GM19023 (cell line): ENCODE data around the gene SPRED2.

Experiments used
- ATAC-seq: cut with Tn5 transposase; IDR thresholded peaks from one replicate; pipeline ENCODE4 v1.9.1; 2021; ENCODE audit warnings: mild to moderate bottlenecking, moderate library complexity; ENCODE audit not compliant: unreplicated experiment

Gene SPRED2, protein sequence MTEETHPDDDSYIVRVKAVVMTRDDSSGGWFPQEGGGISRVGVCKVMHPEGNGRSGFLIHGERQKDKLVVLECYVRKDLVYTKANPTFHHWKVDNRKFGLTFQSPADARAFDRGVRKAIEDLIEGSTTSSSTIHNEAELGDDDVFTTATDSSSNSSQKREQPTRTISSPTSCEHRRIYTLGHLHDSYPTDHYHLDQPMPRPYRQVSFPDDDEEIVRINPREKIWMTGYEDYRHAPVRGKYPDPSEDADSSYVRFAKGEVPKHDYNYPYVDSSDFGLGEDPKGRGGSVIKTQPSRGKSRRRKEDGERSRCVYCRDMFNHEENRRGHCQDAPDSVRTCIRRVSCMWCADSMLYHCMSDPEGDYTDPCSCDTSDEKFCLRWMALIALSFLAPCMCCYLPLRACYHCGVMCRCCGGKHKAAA

DNA sequence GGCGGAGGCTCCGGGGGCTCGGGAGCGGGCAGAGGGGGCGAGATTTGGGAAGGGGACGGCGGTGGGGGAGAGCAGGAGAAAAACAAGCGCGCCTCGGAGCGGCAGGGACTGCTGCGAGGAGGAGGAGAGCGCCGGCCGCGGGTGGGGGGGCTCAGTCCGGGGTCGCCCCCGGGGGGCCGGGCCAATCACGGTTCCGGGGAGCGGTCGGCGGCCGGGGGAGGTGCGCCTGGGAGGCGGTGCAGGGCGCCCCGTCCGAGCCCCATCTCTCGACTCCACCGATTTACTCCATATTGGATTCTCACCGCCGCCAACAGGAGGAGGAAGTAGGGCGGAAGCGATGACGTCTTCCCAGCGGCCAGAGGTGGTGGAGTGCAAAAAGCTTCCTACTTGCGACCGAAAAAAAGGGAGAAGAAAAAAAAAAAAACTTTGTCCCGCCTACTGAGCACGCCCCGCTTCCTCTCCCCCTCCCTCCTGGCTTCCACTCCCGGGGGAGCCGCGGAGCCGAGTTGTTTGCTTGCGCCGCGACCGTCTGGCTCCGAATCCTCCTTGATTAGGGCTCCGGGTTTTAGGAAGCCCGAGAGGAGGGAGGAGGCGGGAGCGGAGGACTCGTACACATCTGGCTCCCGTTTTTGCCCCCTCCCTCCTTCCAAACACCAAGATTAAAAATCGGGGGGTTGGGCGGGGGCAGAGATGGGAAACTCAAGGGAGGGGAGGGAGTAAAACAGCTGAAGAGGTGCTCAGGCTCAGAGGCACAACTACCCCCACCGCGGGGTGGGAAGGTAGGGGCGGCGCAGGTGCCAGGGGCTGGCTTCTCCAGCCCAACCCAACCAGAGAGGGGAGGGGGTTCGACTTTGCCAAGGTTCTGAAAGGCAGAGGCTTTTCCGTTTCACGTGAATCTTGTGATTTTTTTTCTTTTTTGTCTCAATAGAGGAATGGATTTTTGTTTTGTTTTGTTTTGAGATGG lies at the start of gene SPRED2:
Gene SPRED2 (minus strand): TSS at position 373 of the 964 bp plus-strand sequence. CDS start 612 bp downstream, outside the sequence.
- ATAC-seq = peak; percentile 23

DNA sequence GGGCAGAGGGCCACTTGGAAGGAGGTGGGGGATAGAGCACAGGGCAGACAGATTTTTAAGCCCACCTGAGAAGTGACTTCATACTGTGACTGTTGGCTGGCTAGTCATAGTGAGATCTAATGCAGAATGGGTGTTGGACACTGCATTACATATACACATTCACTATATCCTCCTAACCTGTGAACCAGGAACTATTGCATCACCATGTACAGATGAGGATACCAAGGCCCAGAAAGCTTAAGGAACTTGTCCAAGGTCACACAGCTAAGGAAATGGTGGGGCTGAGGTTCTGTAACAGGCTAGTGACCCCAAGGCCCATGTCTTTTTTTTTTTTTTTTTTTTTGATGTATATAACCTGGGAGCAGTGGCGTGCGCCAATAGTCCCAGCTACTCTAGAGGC lies 49.6 kb upstream of the SPRED2 start:
- no peak for ATAC-seq

DNA sequence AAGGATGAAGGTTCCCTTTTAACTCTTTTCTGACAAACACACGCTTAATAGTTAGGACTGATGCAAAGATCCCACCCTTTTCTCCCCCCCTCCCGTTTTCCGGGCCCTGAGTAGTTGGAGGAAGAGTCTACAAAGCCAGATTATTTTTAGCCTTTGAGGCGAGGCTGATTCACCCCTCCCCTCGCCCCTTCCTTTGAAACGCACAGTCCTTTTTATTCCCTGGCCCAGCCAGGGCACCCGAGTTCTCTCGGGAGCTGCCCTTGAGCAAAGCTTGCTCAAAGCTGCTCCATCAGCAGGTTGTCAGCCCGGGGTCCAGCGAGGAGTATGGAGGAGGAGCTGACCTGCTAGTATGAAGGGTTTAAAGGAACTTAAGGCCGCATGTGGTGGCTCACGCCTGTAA lies 47.1 kb upstream of the SPRED2 start:
- no peak for ATAC-seq

DNA sequence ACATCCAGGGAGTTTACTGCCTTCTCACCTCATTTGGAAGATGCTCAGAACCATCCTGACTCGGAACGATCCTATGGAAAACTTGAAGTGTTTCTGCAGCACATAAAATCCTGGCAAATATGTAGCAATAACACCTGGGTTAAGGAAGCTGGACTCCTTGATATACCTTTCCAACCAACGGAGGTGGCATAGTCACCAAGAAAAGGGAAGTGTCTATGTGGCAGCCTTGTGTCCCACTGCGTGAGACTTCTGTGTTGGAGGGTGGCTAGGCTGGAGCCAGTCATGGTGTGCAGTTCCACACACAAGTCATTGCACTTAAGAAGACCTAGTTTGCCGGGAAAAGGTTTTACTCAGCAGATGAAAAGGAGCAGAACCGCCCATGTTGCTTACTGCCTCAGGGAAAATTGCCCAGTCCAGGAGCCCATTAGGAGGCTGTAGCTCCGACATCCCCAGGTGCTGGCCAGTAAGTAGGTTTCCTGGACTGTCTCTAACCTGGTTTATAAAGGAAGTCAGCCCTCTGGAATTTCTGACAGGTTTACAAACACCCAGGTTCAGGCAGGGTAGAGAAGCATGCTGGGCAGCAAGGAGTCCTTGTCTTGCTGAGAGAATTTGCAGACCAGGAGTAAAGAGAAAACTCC lies 46.2 kb upstream of the SPRED2 start:
- no peak for ATAC-seq

DNA sequence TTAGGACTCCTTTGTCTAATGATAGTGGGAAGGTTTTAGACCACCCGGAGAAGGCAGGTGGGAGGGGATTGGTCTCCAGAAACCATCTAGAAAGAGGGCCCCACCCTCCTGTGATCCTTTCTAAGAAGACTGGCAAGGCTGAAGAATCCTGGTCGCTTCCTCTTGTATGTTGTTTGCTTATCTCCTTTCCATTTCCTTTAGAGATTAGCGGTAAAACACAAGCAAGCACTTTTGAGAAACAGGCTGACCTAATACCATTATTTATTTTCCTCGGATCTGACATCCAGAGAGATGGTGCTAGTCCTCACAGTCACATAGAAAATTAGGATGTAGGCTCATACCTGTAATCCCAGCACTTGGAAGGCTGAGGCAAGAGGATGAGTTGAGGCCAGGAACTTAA lies 45.2 kb upstream of the SPRED2 start:
- no peak for ATAC-seq

DNA sequence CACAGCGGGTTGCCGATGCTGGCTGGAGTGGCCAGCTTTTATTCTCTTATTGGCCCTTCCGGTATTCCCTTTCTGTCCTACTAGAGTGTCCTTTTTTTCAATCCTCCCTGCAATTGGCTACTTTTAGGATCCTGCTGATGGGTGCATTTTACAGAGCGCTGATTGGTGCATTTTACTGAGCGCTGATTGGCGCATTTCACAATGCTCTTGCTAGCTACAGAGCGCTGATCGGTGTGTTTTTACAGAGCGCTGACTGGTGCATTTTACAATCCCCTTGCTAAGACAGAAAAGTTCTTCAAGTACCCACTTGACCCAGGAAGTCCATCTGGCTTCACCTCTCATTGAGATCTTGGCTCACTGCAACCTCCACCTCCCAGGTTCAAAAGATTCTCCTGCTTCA lies 44.4 kb upstream of the SPRED2 start:
- no peak for ATAC-seq

DNA sequence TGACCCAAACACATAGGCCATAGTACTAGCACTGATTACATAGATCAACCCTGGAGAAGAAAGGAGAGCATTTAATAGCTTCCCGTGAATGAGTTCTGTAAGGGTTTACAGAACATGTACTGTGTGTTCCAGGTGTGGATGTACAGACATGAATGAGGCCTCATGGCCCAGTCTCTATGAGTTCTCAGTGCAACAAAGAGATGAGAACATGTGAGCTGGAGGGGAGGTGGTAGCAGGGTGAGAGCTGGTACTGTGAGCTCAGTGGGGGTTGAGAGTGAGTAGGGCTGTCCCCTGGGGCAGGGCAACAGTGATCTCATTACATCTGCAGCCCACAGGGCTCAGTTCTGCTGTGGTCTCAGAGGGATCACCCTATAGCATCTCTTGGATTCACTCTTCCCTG lies 42.6 kb upstream of the SPRED2 start:
- no peak for ATAC-seq

DNA sequence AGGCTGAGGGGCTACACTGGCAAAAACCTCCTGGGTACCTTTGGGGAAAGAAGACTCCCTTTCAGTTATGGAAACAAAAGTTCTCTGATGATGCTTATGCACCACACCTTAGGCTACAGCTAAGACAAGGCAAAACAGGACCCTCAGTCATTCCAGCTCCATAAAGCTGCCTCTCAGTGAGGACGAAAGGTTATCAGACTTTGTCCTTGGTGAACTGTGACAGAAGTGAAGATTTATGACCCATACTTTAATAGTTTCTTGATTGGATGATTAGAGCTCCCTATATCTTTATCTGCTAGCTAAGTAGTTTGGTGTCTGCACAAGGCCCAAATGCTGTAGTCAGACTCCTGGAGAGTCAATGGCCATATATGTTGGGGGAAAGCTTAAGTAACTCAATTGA lies 40.6 kb upstream of the SPRED2 start:
- no peak for ATAC-seq

DNA sequence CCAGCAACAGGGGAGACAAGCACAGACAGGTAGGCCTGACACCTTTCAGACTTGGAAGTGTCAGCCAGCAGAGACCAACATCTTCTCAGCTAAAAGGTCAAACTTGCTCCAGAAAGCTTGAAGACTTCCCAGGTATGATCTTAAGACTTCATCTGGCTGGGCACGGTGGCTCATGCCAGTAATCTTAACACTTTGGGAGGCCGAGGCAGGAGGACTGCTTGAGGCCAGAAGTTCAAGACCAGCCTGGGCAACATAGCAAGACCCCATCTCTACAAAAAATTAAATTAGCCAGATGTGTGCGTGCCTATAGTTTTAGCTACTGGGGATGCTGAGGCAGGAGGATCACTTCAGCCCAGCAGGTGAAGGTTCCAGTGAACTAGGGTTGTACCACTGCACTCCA lies 39.0 kb upstream of the SPRED2 start:
- no peak for ATAC-seq

DNA sequence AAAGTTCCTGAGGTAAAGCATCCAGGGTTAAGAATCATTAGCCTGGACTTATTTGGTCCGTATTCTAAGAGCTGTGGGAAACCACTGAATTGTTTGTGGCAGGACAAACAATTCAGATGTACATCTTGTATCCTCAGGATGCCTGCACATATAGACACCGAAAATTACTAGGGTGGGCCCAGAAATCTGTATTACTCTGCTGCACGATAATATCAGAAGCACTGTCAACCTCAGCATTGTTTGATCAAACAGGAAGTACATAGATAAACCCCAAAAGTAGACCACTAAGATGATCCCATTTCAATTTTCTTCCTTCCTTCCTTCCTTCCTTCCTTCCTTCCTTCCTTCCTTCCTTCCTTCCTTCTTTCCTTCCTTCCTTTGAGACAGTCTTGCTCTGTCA lies 34.2 kb upstream of the SPRED2 start:
- no peak for ATAC-seq

DNA sequence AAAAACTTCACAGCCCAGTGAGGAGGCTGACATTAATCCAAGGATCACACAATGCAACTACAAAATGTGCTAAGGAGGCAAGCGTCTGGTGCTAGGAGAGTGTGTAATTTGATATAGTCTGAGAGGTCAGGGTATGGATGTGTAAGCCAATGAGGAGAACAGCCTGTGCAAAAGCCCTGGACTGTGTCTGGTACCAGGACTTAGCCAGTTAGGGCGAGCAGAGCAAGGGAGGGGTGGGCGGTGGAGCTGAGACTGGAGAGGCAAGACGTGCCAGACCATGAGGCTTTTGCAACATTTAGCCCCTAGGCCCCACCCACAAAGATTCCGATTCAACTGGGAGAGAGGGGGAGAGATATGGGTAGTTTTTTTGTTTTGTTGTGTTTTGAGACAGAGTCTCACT lies 33.5 kb upstream of the SPRED2 start:
- ATAC-seq = no peak

DNA sequence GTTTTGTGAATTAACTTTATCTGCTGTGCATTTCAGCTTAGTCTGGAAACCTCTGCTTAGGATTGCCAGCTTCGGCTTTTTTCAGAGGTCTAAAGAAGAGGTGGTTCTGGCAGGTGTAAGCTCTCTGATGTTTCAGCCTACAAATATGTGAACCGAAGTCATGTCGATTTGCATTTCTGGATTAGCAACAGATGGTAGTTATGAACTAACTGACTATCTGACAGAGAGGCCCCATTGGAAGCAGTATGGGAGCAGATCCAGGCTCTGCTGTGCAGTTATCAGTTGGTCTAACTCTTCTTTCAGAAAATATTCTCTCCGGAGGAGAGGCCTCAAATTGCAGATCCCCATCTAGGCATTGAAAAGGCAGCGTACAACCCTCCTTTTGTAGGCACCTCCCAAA lies 32.7 kb upstream of the SPRED2 start:
- ATAC-seq = no peak

DNA sequence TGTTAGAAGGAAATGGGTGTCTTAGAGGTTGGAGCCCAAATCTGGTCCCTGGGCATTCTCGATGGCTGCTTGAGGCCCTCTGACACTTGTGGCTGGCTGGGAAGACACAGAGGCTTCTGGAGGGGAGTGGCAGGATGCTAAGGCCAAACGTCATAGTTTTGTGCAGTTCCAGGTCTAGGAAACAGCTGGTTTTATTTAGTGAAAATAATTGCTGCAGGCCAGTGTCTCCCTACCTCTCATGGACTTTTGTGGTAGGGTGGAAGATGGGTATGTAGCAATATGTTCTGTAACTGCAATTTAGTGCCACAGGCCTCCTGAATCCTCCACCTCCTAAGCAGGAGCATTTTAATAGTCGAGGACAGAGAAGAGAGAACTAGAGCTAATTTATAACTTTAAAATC lies 32.2 kb upstream of the SPRED2 start:
- no peak for ATAC-seq

DNA sequence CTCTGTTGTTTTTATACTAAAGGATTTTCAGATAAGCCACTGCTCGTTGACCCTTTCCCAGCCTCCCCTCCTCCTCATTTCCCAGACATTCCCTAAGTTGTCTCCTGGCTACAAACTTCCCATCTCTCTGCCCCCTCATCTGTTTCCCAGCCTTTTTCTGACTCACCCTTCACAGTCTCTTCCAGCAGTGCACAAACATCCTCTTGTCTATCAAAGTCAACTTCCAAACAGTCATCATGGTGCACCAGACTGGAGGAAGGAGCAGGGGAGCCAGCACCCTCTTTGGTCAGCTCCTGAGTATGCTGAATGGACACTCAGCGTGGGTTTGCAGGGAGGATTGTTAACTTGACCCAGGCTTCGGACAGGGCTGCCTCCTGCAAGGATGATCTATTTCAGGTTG lies 26.6 kb upstream of the SPRED2 start:
- no peak for ATAC-seq

DNA sequence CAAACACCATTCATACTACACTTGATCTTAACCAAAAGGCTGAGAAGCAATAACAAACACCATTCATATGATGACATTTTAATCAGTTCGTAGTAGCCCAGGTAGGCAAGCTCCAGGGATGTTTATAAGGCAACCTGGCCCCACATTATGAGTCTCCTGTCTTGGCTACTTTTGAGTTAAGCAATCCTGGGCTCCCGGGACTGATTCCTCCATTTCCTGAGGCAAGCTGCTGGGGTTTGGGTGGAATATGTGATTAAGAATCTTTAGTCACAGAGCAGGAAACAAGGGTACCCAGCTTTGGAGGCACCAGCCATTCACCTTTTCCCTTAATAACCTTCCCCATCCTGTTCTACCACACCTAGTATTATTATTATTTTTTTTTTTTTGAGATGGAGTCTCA lies 24.5 kb upstream of the SPRED2 start:
- no peak for ATAC-seq

DNA sequence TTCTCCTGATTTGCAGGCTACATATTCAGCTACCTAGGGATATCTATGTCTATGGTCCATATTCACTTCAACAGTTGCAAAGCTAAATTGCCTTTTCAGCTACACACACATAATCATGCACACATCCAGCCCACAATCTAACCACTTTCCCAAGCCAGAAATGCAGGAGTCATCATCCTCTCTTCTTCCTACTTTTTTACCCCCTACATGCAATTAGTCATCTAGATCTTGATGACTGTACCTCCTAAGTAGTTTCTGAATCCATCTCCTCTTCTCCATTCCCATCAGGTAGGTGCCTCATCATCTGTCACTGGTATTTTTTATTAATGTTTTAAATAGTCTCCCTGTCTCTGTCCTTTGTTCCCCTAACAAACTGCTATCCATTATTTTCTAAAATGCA lies 23.7 kb upstream of the SPRED2 start:
- no peak for ATAC-seq

DNA sequence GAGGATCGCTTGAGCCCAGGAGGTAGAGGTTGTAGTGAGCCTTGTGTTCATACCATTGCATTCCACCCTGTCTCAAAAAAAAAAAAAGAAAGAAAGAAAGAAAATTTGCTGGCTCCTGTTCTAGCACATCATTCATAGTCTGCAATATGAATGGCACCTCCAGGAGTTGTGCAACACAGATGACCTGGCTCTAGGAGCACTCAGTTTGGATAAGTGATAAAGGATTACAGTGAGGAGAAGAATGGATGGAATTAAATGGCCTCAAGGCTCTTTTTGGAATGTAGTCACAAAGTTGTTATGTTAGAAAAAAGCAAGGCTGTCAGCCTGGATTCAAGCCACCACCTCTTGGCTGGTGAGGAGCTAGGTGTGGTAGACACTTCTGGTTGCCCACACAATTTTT lies 21.5 kb upstream of the SPRED2 start:
- no peak for ATAC-seq

DNA sequence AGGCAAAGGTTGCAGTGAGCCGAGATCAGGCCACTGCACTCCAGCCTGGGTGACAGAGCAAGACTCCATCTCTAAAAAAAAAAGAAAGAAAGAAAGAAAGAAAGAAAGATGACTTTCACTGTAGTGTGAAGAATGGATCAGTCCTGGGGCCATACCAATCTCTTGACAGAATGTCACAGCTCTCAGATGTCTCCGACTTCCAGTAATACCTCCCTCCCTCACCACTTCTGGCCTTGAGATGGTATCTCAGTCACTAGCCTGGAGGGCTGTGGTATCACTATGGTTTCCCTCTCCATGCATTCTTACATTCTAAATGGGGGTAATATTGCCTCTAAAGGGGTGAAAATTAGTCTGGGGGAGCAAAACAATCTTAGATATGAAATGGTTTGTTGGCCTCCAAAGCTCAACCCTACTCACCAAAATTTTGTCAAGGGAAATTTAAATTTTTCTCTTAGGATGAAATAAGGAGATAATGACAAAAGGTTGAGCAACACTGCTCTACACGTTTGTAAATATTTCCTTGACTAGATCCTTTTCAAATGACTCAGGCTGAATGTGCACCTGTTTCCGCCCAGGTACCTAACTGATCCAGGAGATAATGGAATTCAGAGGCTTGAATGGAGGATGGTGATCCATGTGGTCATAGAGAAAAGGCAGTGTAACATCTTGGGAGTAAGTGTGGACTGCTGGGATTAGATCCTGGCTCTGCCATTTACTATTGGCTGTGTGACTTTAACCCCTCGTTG lies 19.9 kb upstream of the SPRED2 start:
- no peak for ATAC-seq

DNA sequence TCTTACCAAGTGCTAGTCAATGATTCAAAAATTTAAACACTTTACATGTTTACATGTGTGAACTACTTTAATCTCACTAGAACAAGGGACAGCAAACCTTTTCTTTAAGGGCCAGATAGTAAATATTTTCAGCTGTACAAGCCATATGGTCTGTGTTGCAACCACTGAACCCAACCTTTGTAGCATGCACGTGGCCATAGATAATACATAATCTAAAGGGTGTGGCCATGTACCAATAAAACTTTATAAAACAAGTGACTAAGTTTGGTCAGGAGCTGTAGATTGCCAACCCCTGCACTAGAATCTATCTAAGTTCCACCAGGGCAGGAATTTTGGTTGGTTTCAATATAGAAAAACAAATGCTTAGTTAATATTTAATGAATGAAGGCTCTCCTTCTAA lies 18.4 kb upstream of the SPRED2 start:
- no peak for ATAC-seq

DNA sequence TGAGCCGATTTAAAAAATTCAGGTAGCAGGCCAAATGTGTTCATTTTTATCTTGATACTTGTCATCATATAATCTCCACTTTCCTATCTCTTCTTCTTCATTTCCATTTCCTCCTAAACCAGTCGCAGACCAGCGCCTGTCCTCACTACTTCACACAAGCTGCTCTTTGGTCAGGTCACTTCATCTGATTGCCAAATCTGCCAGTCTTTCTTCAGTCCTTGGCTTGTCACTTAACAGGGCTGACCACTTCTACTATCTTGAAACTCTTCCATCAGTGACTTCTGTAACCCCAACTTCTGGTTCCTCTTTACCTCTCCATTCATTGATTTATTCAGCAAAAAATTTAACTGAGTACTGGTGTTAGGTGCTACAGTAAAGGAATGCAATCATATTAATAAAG lies 18.0 kb upstream of the SPRED2 start:
- no peak for ATAC-seq
